Fibroblast of lung (primary cell): ENCODE results near the gene TMPRSS7. TPM values are rescaled to one million over a fixed set of nuclear protein-coding genes. Genes with fewer than 3 reads are reported as not detected.
"Not testable (repeated sequence)": the region's sequence is repeated elsewhere in the genome, so short reads cannot be mapped to it uniquely, and the experiment has no call there.

Experiments used
- DNase-seq, 2 donors: peaks; one replicate each; pipeline versions ENCODE4 v3.0.0 to v3.0.0-alpha.2; 2010; ENCODE audit warnings: low read depth in 2 of 2
- H2AFZ ChIP-seq: 2 replicates; pipeline ENCODE4 v1.5.1; 2012; ENCODE audit warnings: low read length, control low read depth, inconsistent platforms
- H3K27ac ChIP-seq: 2 replicates; pipeline ENCODE4 v1.5.1; 2011; ENCODE audit warnings: low read length, control low read depth; ENCODE audit not compliant: insufficient read depth
- H3K27me3 ChIP-seq: 2 replicates; pipeline ENCODE4 v1.5.1; 2011; ENCODE audit warnings: mild to moderate bottlenecking, low read length; ENCODE audit not compliant: control insufficient read depth, insufficient read depth
- H3K36me3 ChIP-seq: 2 replicates; pipeline ENCODE4 v1.5.1; 2011; ENCODE audit warnings: low read length; ENCODE audit not compliant: control insufficient read depth, insufficient read depth
- H3K4me1 ChIP-seq: 2 replicates; pipeline ENCODE4 v1.5.1; 2011; ENCODE audit warnings: low read length; ENCODE audit not compliant: control insufficient read depth, insufficient read depth; ENCODE audit errors: extremely low read depth
- H3K4me2 ChIP-seq: 2 replicates; pipeline ENCODE4 v1.5.1; 2011; ENCODE audit warnings: low read length, control low read depth; ENCODE audit not compliant: insufficient read depth; ENCODE audit errors: extremely low read depth
- H3K4me3 ChIP-seq, 4 experiments: fragments of 200-600 bp in 1 of 4; sonication (generic) in 1 of 4; replicated peaks in 1 of 4; 2 replicates each; pipeline ENCODE4 v1.5.1; 2011 to 2016; ENCODE audit warnings: low read length in 4 of 4, low read depth in 3 of 4, mild to moderate bottlenecking in 3 of 4, control low read depth in 2 of 4, inconsistent platforms in 1 of 4, mixed read lengths in 1 of 4; ENCODE audit not compliant: insufficient read depth in 1 of 4; ENCODE audit errors: control extremely low read depth in 1 of 4
- H3K79me2 ChIP-seq: 2 replicates; pipeline ENCODE4 v1.5.1; 2012; ENCODE audit warnings: mild to moderate bottlenecking, low read length, inconsistent platforms; ENCODE audit not compliant: control insufficient read depth, insufficient read depth
- H3K9ac ChIP-seq: 2 replicates; pipeline ENCODE4 v1.5.1; 2011; ENCODE audit warnings: mild to moderate bottlenecking, low read length, control low read depth; ENCODE audit not compliant: insufficient read depth
- H3K9me3 ChIP-seq: 2 replicates; pipeline ENCODE4 v1.5.1; 2012; ENCODE audit warnings: low read depth, low read length; ENCODE audit not compliant: control insufficient read depth, insufficient read depth
- H4K20me1 ChIP-seq: 2 replicates; pipeline ENCODE4 v1.5.1; 2011; ENCODE audit warnings: low read length; ENCODE audit not compliant: control insufficient read depth, insufficient read depth; ENCODE audit errors: extremely low read depth
- CTCF ChIP-seq, 2 donors: IDR thresholded peaks in 1 of 2; conservative IDR thresholded peaks in 1 of 2; 1 replicate in 1 of 2; 2 replicates in 1 of 2; pipeline ENCODE4 v1.5.1; 2011 to 2012; ENCODE audit warnings: low read length in 2 of 2, control low read depth in 1 of 2, inconsistent platforms in 1 of 2, low read depth in 1 of 2, mild to moderate bottlenecking in 1 of 2
- EZH2 ChIP-seq: IDR thresholded peaks from 2 replicates; pipeline ENCODE4 v1.5.1; 2012; ENCODE audit warnings: low read length, control low read depth, mild to moderate bottlenecking; ENCODE audit errors: missing control alignments
- polyA plus RNA-seq, 2 donors: library from polyadenylated mRNA; depleted of rRNA in 1 of 2; stranded (reverse) in 1 of 2; unstranded in 1 of 2; fragments of >200 nt; gene quantifications; 2 replicates each; pipeline ENCODE4 v1.2.1, GENCODE V29; 2011 to 2012; ENCODE audit warnings: missing spikeins in 1 of 2
- total RNA-seq: library from RNA; depleted of rRNA; stranded (reverse); fragments of >200 nt; gene quantifications from 2 replicates; pipeline ENCODE4 v1.2.1, GENCODE V29; 2014

The TMPRSS7 gene
- total and polyA plus RNA-seq, 2 donors (not counting 1 experiment from before 2014, with no cell fraction given): not detected

DNA sequence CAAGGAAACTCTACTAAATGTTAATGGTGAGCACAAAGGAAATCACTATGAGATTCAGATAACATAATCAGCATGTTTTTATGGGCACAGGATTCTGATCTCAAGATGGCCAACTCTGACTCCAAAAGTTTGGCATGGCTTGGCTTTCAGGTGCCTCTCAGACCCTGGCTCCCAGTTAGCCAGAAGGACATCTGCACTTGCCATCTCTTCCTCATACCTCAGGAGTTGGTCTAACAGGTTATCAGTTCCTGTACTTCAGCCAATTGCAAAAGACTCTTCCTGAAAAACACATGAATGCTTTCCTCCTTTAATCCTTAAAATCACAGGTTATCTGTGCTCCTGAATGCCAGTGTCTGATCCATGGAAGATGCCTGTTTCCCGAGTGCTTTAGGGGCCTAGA, 25.0 kb downstream of the TMPRSS7 start:
- no peaks in the 10 kb centered on the region for H3K9me3 ChIP-seq
- H3K4me3 ChIP-seq: no peak overlapping the region
- H3K79me2 ChIP-seq: no peaks in the 10 kb centered on the region
- DNase-seq: no peak
- TF ChIP-seq CTCF (conservative IDR thresholded peaks at IDR 0.05 in 1 of 2, IDR thresholded peaks at IDR 0.05 in 1 of 2; ENCODE audit: low read depth in 1 of 2, low read length in 2 of 2) (no peak), EZH2 (no peak)
- no peak overlapping the region for H3K4me2 ChIP-seq
- no peaks in the 10 kb centered on the region for H3K4me1 ChIP-seq
- no peaks in the 10 kb centered on the region for H3K27me3 ChIP-seq
- H3K36me3 ChIP-seq: no peaks in the 10 kb centered on the region
- H4K20me1 ChIP-seq: no peaks in the 10 kb centered on the region
- no peak overlapping the region for H3K27ac ChIP-seq
- no peak overlapping the region for H2AFZ ChIP-seq
- no peak overlapping the region for H3K9ac ChIP-seq

GRCh38 chr3:112061152-112061551, 26.6 kb downstream of the TMPRSS7 start:
- DNase-seq: peak; percentile 15 to 79
- no peak overlapping the region for H2AFZ ChIP-seq
- no peaks in the 10 kb centered on the region for H3K79me2 ChIP-seq
- H3K4me1 ChIP-seq: no peaks in the 10 kb centered on the region
- H3K4me3 ChIP-seq: no peak overlapping the region
- TF ChIP-seq EZH2: no peak
- no peak for TF ChIP-seq CTCF (conservative IDR thresholded peaks at IDR 0.05 in 1 of 2, IDR thresholded peaks at IDR 0.05 in 1 of 2; ENCODE audit: low read depth in 1 of 2, low read length in 2 of 2)
- no peak overlapping the region for H3K9ac ChIP-seq
- no peaks in the 10 kb centered on the region for H4K20me1 ChIP-seq
- H3K36me3 ChIP-seq: no peaks in the 10 kb centered on the region
- H3K9me3 ChIP-seq: no peaks in the 10 kb centered on the region
- no peak overlapping the region for H3K4me2 ChIP-seq
- no peak overlapping the region for H3K27ac ChIP-seq
- H3K27me3 ChIP-seq: no peaks in the 10 kb centered on the region

DNA sequence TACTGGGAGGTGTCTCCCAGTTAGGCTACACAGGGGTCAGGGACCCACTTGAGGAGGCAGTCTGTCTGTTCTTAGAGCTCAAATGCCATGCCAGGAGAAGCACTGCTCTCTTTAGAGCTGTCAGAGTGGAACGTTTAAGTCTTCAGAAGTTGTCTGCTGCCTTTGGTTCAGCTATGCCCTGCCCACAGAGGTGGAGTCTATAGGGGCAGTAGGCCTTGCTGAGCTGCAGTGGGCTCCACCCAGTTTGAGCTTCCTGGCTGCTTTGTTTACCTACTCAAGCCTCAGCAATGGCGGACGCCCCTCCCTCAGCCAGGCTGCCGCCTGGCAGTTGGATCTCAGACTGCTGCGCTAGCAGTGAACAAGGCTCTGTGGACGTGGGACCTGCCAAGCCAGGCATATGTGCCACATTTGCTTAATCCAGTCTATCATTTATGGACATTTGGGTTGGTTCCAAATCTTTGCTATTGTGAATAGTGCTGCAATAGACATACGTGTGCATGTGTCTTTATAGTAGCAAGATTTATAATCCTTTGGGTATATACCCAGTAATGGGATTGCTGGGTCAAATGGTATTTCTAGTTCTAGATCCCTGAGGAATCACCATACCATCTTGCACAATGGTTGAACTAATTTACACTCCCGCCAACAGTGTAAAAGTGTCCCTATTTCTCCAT, 38.0 kb downstream of the TMPRSS7 start:
- not testable (repeated sequence) for H2AFZ ChIP-seq, H4K20me1 ChIP-seq, H3K27ac ChIP-seq, H3K9me3 ChIP-seq, H3K4me3 ChIP-seq, H3K4me2 ChIP-seq, H3K27me3 ChIP-seq, H3K9ac ChIP-seq, H3K36me3 ChIP-seq, H3K79me2 ChIP-seq, DNase-seq
- peaks cover 11% of the 10 kb centered on the region for H3K4me1 ChIP-seq
